ENCODE data around the gene CPE. TPM values are rescaled to one million over a fixed set of nuclear protein-coding genes. Genes with fewer than 3 reads are reported as not detected.
"Not testable (repeated sequence)": the region's sequence is repeated elsewhere in the genome, so short reads cannot be mapped to it uniquely, and the experiment has no call there.

CPE gene
- not detected for polyA plus RNA-seq (2012; ENCODE audit: insufficient read depth, insufficient read length)

- no peak for DNase-seq (ENCODE audit: low read depth, low spot score)
- no peak within 1 kb of the TSS for H3K4me3 ChIP-seq (ENCODE audit: low read length)
Observed at GRCh38 chr4:165378745-165379677, at the start of gene CPE. CPE (plus strand) TSS chr4:165379008; CDS start chr4:165379222, 214 bp downstream.

GRCh38 chr4:165330071-165330470, 48.7 kb upstream of the CPE start:
- no peak overlapping the region; the same call in 1 of the 2 replicates for H3K4me3 ChIP-seq (ENCODE audit: low read length)
- no peak for DNase-seq (ENCODE audit: low read depth, low spot score)

GRCh38 chr4:165330666-165331065, 48.1 kb upstream of the CPE start:
- no peak for DNase-seq (ENCODE audit: low read depth, low spot score)
- H3K4me3 ChIP-seq (ENCODE audit: low read length), result no peak overlapping the region

- DNase-seq (ENCODE audit: low read depth, low spot score), result no peak
- no peak overlapping the region for H3K4me3 ChIP-seq (ENCODE audit: low read length)
Observed at GRCh38 chr4:165331359-165331758, 47.4 kb upstream of the CPE start.

- H3K4me3 ChIP-seq (ENCODE audit: low read length), result no peak overlapping the region
- no peak for DNase-seq (ENCODE audit: low read depth, low spot score)
Observed at GRCh38 chr4:165331823-165332222, 47.0 kb upstream of the CPE start.

- no peak overlapping the region for H3K4me3 ChIP-seq (ENCODE audit: low read length)
- no peak for DNase-seq (ENCODE audit: low read depth, low spot score)
Observed at GRCh38 chr4:165332502-165332901, 46.3 kb upstream of the CPE start.

- no peak overlapping the region for H3K4me3 ChIP-seq (ENCODE audit: low read length)
- DNase-seq (ENCODE audit: low read depth, low spot score), result no peak
Observed at GRCh38 chr4:165335163-165335703, 43.6 kb upstream of the CPE start.

GRCh38 chr4:165336743-165337142, 42.1 kb upstream of the CPE start:
- H3K4me3 ChIP-seq (ENCODE audit: low read length), result no peak overlapping the region
- DNase-seq (ENCODE audit: low read depth, low spot score), result no peak

GRCh38 chr4:165342340-165342739, 36.5 kb upstream of the CPE start:
- not testable (repeated sequence) for H3K4me3 ChIP-seq (ENCODE audit: low read length); DNase-seq (ENCODE audit: low read depth, low spot score)

GRCh38 chr4:165343353-165344191, 35.2 kb upstream of the CPE start:
- DNase-seq (ENCODE audit: low read depth, low spot score), result no peak
- H3K4me3 ChIP-seq (ENCODE audit: low read length), result no peak overlapping the region

- no peak for DNase-seq (ENCODE audit: low read depth, low spot score)
- no peak overlapping the region for H3K4me3 ChIP-seq (ENCODE audit: low read length)
Observed at GRCh38 chr4:165345666-165346417, 33.0 kb upstream of the CPE start.

GRCh38 chr4:165347647-165348569, 30.9 kb upstream of the CPE start:
- H3K4me3 ChIP-seq (ENCODE audit: low read length), result no peak overlapping the region
- no peak for DNase-seq (ENCODE audit: low read depth, low spot score)

- H3K4me3 ChIP-seq (ENCODE audit: low read length), result no peak overlapping the region
- DNase-seq (ENCODE audit: low read depth, low spot score), result no peak
Observed at GRCh38 chr4:165351359-165352130, 27.3 kb upstream of the CPE start.

- no peak for DNase-seq (ENCODE audit: low read depth, low spot score)
- no peak overlapping the region for H3K4me3 ChIP-seq (ENCODE audit: low read length)
Observed at GRCh38 chr4:165355900-165356300, 22.9 kb upstream of the CPE start.

- DNase-seq (ENCODE audit: low read depth, low spot score), result no peak
- no peak overlapping the region for H3K4me3 ChIP-seq (ENCODE audit: low read length)
Observed at GRCh38 chr4:165359506-165359905, 19.3 kb upstream of the CPE start.

GRCh38 chr4:165360041-165360695, 18.6 kb upstream of the CPE start:
- no peak for DNase-seq (ENCODE audit: low read depth, low spot score)
- H3K4me3 ChIP-seq (ENCODE audit: low read length), result no peak overlapping the region

All from Jurkat, Clone E6-1 (cell line).